ENCODE results near the gene ZNF560. TPM values are rescaled to one million over a fixed set of nuclear protein-coding genes. Genes with fewer than 3 reads are reported as not detected.

Gene ZNF560
- total and polyA plus RNA-seq, 7 donors = not detected

DNA sequence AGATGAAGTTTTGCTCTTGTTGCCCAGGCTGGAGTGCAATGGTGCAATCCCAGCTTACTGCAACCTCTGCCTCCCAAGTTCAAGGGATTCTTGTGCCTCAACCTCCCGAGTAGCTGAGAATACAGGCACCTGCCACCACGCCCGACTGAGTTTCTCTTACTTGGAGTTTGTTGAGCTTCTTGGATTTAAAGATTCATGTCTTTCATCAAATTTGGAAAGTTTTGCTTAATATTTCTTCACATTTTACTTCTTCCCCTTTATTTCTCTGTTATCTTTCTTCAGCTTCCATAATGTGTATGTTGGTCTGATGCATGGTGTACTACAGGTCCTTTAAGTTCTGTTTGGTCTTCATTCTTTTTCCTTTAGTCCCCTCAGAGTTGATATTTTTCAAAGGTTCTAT is 8.9 kb upstream of the ZNF560 start:
- H3K9me3 ChIP-seq = peaks cover 4 to 48% (median 31%) of the 10 kb centered on the region in 4 donors
- intact Hi-C loops (cut with DNase I) = no loop called here
- DNase-seq = no peak
- H3K27me3 ChIP-seq = no peaks in the 10 kb centered on the region
- TF ChIP-seq CTCF (IDR thresholded peaks at IDR 0.05) = no peak
- TF ChIP-seq POLR2A (IDR thresholded peaks at IDR 0.05) = no peak
- no peak for TF ChIP-seq EP300 (IDR thresholded peaks at IDR 0.05)
- no peak for TF ChIP-seq POLR2AphosphoS5 (IDR thresholded peaks at IDR 0.05)
- H3K27ac ChIP-seq = no peak overlapping the region
- no peak overlapping the region for H3K4me3 ChIP-seq
- no peaks in the 10 kb centered on the region for H3K36me3 ChIP-seq
- H3K4me1 ChIP-seq = no peaks in the 10 kb centered on the region
- 87 to 90% methylated on average over 3 of the region's 3 CpGs for WGBS, 2 donors

DNA sequence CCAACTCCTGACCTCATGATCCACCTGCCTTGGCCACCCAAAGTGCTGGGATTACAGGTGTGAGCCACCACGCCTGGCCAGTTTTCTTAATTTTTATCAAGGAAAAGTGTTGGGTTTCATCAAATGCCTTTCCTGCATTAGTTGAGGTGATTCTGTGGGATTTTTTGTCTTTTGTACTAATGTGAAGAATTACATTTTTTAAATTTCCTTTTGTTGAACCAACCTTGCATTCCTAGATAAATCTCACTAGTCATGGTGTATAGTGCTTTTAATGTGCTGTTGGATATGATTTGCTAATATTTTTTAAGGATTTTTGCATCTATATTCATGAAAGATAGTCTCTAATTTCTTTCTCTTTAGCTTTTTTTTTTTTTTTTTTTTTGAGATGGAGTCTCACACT is 2.4 kb upstream of the ZNF560 start:
- no peak for TF ChIP-seq POLR2AphosphoS5 (IDR thresholded peaks at IDR 0.05)
- TF ChIP-seq POLR2A (IDR thresholded peaks at IDR 0.05) = no peak
- no peak for TF ChIP-seq CTCF (IDR thresholded peaks at IDR 0.05)
- TF ChIP-seq EP300 (IDR thresholded peaks at IDR 0.05) = no peak
- no peak overlapping the region for H3K27ac ChIP-seq
- H3K27me3 ChIP-seq = peaks cover 0 to 26% (median 6%) of the 10 kb centered on the region in 3 donors
- 90 to 97% methylated on average over 1 of the region's 1 CpG for WGBS, 2 donors
- no peak for DNase-seq
- H3K9me3 ChIP-seq = peaks cover 8 to 56% (median 40%) of the 10 kb centered on the region in 4 donors
- H3K4me1 ChIP-seq = no peaks in the 10 kb centered on the region
- no peaks in the 10 kb centered on the region for H3K36me3 ChIP-seq
- H3K4me3 ChIP-seq = no peak overlapping the region
- intact Hi-C loops (cut with DNase I) = no loop called here

- no peak for TF ChIP-seq EP300 (IDR thresholded peaks at IDR 0.05)
- Histone ChIP-seq H3K27ac (no peak overlapping the region), H3K4me1 (no peaks in the 10 kb centered on the region), H3K9me3 (peaks cover 4 to 18% (median 18%) of the 10 kb centered on the region in 4 donors), H3K27me3 (peaks cover 0 to 20% (median 3%) of the 10 kb centered on the region in 3 donors), H3K4me3 (no peak overlapping the region), H3K36me3 (no peaks in the 10 kb centered on the region)
- 76 to 81% methylated on average over 2 of the region's 2 CpGs for WGBS, 2 donors
- intact Hi-C loops (cut with DNase I) = no loop called here
- DNase-seq = no peak
Measured at GRCh38 chr19:9494096-9494495, 4.3 kb downstream of the ZNF560 start.

GRCh38 chr19:9487016-9487415 is 11.4 kb downstream of the ZNF560 start:
- intact Hi-C loops (cut with DNase I) = no loop called here
- Histone ChIP-seq H3K36me3 (no peaks in the 10 kb centered on the region), H3K27me3 (no peaks in the 10 kb centered on the region), H3K4me3 (no peak overlapping the region), H3K9me3 (peaks cover 0 to 28% (median 15%) of the 10 kb centered on the region in 4 donors), H3K4me1 (no peaks in the 10 kb centered on the region), H3K27ac (no peak overlapping the region)
- WGBS, 2 donors = 94 to 95% methylated on average over 2 of the region's 2 CpGs
- TF ChIP-seq POLR2AphosphoS5 (IDR thresholded peaks at IDR 0.05) (no peak), CTCF (IDR thresholded peaks at IDR 0.05) (no peak), EP300 (IDR thresholded peaks at IDR 0.05) (no peak), POLR2A (IDR thresholded peaks at IDR 0.05) (no peak)
- no peak for DNase-seq

DNA sequence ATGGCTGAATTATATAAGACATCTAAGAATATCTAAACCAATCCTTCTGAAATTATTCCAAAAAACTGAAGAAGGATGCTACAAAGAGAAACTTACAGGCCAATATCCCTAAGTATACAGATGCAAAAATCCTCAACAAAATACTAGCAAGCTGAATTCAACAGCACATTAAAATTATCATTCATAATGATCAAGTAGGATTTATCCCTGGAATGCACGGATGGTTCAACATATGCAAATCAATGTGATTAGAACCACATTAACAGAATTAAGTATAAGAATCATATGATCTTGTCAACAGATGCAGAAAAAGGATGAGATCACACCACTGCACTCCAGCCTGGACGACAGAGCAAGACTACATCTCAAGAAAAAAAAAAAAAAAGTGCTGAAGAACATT is 13.3 kb downstream of the ZNF560 start:
- DNase-seq = no peak
- Histone ChIP-seq H3K9me3 (peaks cover 0 to 28% (median 15%) of the 10 kb centered on the region in 4 donors), H3K4me1 (no peaks in the 10 kb centered on the region), H3K27me3 (no peaks in the 10 kb centered on the region), H3K4me3 (no peak overlapping the region), H3K27ac (no peak overlapping the region), H3K36me3 (no peaks in the 10 kb centered on the region)
- 85 to 92% methylated on average over 2 of the region's 2 CpGs for WGBS, 2 donors
- TF ChIP-seq EP300 (IDR thresholded peaks at IDR 0.05) (no peak), CTCF (IDR thresholded peaks at IDR 0.05) (no peak), POLR2AphosphoS5 (IDR thresholded peaks at IDR 0.05) (no peak), POLR2A (IDR thresholded peaks at IDR 0.05) (no peak)
- intact Hi-C loops (cut with DNase I) = no loop called here
